NK-92 treated with Interleukin-12 subunit alpha and Interleukin-12 subunit beta, amount 100 ng/mL, for 24 hours (cell line): ENCODE data around the gene PHKA1.
"Not testable (repeated sequence)": the region's sequence is repeated elsewhere in the genome, so short reads cannot be mapped to it uniquely, and the experiment has no call there.

Experiments used
- DNase-seq: peaks from one replicate; lab custom pipeline; 2025; lab: John Stamatoyannopoulos, UW

The PHKA1 gene

GRCh38 chrX:72666451-72666850, 47.7 kb downstream of the PHKA1 start:
- no peak for DNase-seq

GRCh38 chrX:72663737-72664136, 50.4 kb downstream of the PHKA1 start:
- no peak for DNase-seq

- no peak for DNase-seq
Measured at GRCh38 chrX:72662020-72662747, 51.9 kb downstream of the PHKA1 start.

GRCh38 chrX:72659723-72660122, 54.4 kb downstream of the PHKA1 start:
- DNase-seq = no peak

GRCh38 chrX:72652082-72652481, 62.0 kb downstream of the PHKA1 start:
- DNase-seq = no peak

- no peak for DNase-seq
Measured at GRCh38 chrX:72644946-72645345, 69.2 kb downstream of the PHKA1 start.

- DNase-seq = no peak
Measured at GRCh38 chrX:72641611-72642010, 72.5 kb downstream of the PHKA1 start.

GRCh38 chrX:72635930-72636329, 78.2 kb downstream of the PHKA1 start:
- DNase-seq = no peak

- DNase-seq = no peak
Measured at GRCh38 chrX:72634331-72634730, 79.8 kb downstream of the PHKA1 start.

GRCh38 chrX:72630185-72630584, 83.9 kb downstream of the PHKA1 start:
- no peak for DNase-seq

GRCh38 chrX:72624194-72624593, 89.9 kb downstream of the PHKA1 start:
- DNase-seq = no peak

GRCh38 chrX:72621625-72622485, 92.3 kb downstream of the PHKA1 start:
- DNase-seq = no peak

- no peak for DNase-seq
Measured at GRCh38 chrX:72621163-72621562, 92.9 kb downstream of the PHKA1 start.

- DNase-seq = no peak
Measured at GRCh38 chrX:72620550-72621145, 93.5 kb downstream of the PHKA1 start.

- no peak for DNase-seq
Measured at GRCh38 chrX:72609313-72609712, 104.8 kb downstream of the PHKA1 start.

GRCh38 chrX:72604705-72605104, 109.4 kb downstream of the PHKA1 start:
- DNase-seq = no peak

- no peak for DNase-seq
Measured at GRCh38 chrX:72604112-72604511, 110.0 kb downstream of the PHKA1 start.

GRCh38 chrX:72591038-72591437, 123.1 kb downstream of the PHKA1 start:
- not testable (repeated sequence) for DNase-seq

GRCh38 chrX:72584163-72584562, 129.9 kb downstream of the PHKA1 start:
- DNase-seq = no peak

- no peak for DNase-seq
Measured at GRCh38 chrX:72576141-72576894, 137.8 kb downstream of the PHKA1 start.

GRCh38 chrX:72573158-72573511, 141.0 kb downstream of the PHKA1 start:
- no peak for DNase-seq
